SU-DHL-6 (cell line): ENCODE measurements around the gene CHSY1.
"Not testable (repeated sequence)": the region's sequence is repeated elsewhere in the genome, so short reads cannot be mapped to it uniquely, and the experiment has no call there.

Experiments used
- H2AFZ ChIP-seq: fragments of 200-600 bp; sonication (generic); 2 replicates; pipeline ENCODE4 v1.6.1; 2014; ENCODE audit warnings: low read depth, mild to moderate bottlenecking, moderate library complexity, mixed read lengths, antibody characterized with exemption, low read length; ENCODE audit not compliant: severe bottlenecking
- H3F3A ChIP-seq: fragments of 200-600 bp; shearing (Covaris generic); 2 replicates; pipeline ENCODE4 v1.6.0; 2016; ENCODE audit warnings: antibody characterized with exemption, mild to moderate bottlenecking; ENCODE audit not compliant: insufficient read depth
- H3K27ac ChIP-seq: fragments of 200-600 bp; sonication (generic); 2 replicates; pipeline ENCODE4 v1.5.1; 2016; ENCODE audit warnings: low read depth, mild to moderate bottlenecking, low read length, moderate library complexity, mixed read lengths
- H3K27me3 ChIP-seq: fragments of 200-600 bp; sonication (generic), shearing (Covaris generic); 2 replicates; pipeline ENCODE4 v1.6.0; 2014; ENCODE audit warnings: mild to moderate bottlenecking, low read length
- H3K36me3 ChIP-seq: fragments of 200-600 bp; sonication (generic); 2 replicates; pipeline ENCODE4 v1.6.1; 2014; ENCODE audit warnings: mild to moderate bottlenecking, low read length, mixed read lengths
- H3K4me2 ChIP-seq: fragments of 300-600, 200-600 bp; shearing (Covaris generic), sonication (generic); 2 replicates; pipeline ENCODE4 v1.6.0; 2014; ENCODE audit warnings: low read length, low read depth, mild to moderate bottlenecking; ENCODE audit not compliant: poor library complexity, severe bottlenecking
- H3K4me3 ChIP-seq: fragments of 200-600 bp; sonication (generic); 2 replicates; pipeline ENCODE4 v1.5.1; 2014; ENCODE audit warnings: antibody characterized with exemption, low read length, mild to moderate bottlenecking, mixed read lengths; ENCODE audit not compliant: insufficient read depth, poor library complexity, severe bottlenecking
- H3K79me2 ChIP-seq: fragments of 200-600 bp; sonication (generic); 2 replicates; pipeline ENCODE4 v1.6.1; 2014; ENCODE audit warnings: mild to moderate bottlenecking, low read length, moderate library complexity; ENCODE audit not compliant: insufficient read depth
- H3K9ac ChIP-seq: fragments of 200-600 bp; sonication (generic); 2 replicates; pipeline ENCODE4 v1.7.0; 2014; ENCODE audit warnings: mild to moderate bottlenecking, low read length
- H3K9me2 ChIP-seq: fragments of 200-600 bp; sonication (generic); replicated peaks from 2 replicates; pipeline ENCODE4 v1.6.1; 2014; ENCODE audit warnings: low read length; ENCODE audit not compliant: insufficient read depth
- H3K9me3 ChIP-seq: fragments of 200-600 bp; sonication (generic); 2 replicates; pipeline ENCODE4 v1.6.1; 2014; ENCODE audit warnings: low read length, mixed read lengths; ENCODE audit not compliant: insufficient read depth
- H4K20me1 ChIP-seq: fragments of 200-600 bp; sonication (generic); 2 replicates; pipeline ENCODE4 v1.6.1; 2014; ENCODE audit warnings: low read depth, mild to moderate bottlenecking, antibody characterized with exemption, low read length, moderate library complexity, mixed read lengths
- CTCF ChIP-seq: fragments of 200-600 bp; sonication (generic); IDR thresholded peaks from one replicate; pipeline ENCODE4 v1.5.1; 2017; ENCODE audit warnings: antibody characterized with exemption, mild to moderate bottlenecking, low read length, moderate library complexity; ENCODE audit not compliant: insufficient read depth, poor library complexity, severe bottlenecking
- EZH2phosphoT487 ChIP-seq: fragments of 200-600 bp; sonication (generic), shearing (Covaris generic); conservative IDR thresholded peaks from 2 replicates; pipeline ENCODE4 v1.6.1; 2018; ENCODE audit warnings: mild to moderate bottlenecking, antibody characterized with exemption, low read length, moderate library complexity, mixed read lengths

CHSY1 gene

DNA sequence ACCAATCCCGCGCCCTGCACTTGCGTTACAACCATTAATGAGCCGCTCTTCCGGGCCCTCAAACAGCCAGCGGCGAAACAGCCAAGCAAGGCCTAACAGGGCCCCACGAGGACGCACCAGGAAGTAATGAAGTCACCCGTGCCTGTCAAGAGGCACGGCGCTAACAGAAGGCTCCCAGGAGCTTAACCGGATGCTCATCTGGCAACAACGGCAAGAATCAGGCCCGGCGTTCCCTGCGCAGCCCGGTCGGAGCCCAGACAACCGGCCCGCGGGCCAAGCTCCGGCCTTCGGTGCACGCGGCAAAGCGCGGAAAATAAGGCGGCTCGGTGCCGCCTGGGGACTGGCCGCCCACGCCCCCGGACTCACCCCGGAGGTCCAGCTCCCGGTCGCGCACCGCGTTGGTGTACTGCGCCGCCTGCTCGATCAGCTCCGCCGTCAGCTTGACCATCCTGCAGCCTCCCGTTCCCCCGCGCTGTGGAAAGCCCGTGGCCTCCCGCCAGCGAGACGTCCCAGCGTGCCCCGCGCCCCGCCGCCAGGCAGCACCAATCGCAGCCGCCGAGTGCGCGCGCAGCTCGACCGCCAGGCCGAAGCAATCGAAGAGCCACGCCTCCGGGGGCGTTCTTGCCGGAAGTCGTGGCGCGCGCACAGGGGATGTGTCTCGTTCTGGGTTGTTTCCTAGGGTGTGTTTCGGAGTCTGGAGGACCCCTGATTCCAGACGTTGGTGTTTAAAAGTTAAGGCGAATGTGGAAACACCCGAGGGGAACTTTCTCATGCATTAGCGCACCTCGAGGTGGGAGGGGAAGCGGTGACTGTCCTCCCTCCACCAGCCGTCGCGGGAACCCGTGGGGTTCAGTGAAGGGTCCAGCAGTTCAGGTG, 43.1 kb upstream of the CHSY1 start, which contains the start of gene SNRPA1:
Gene SNRPA1 (minus strand): TSS at position 518 of the 876 bp plus-strand sequence. CDS start 70 bp downstream, at position 448.
- TF ChIP-seq EZH2phosphoT487: no peak
- no peak for TF ChIP-seq CTCF
- Histone ChIP-seq H3K9me2 (no peaks in the 10 kb centered on the region), H3K36me3 (peaks cover 18% of the 10 kb centered on the region), H3K79me2 (peaks cover 51% of the 10 kb centered on the region), H4K20me1 (peaks cover 24% of the 10 kb centered on the region), H3K4me3 (peak within 1 kb of the TSS; percentile 90), H3K9me3 (peaks cover 7% of the 10 kb centered on the region; the same call in 1 of the 2 replicates), H3K4me2 (peak within 1 kb of the TSS; percentile 97), H2AFZ (peak within 1 kb of the TSS; percentile 89), H3F3A (peaks cover 29% of the 10 kb centered on the region), H3K27ac (peak within 1 kb of the TSS; percentile 82), H3K27me3 (no peaks in the 10 kb centered on the region), H3K9ac (peak within 1 kb of the TSS; percentile 89)

GRCh38 chr15:101293122-101293521, 41.3 kb upstream of the CHSY1 start:
- H2AFZ ChIP-seq: no peak overlapping the region
- H3K9ac ChIP-seq: peak overlapping the region; percentile 89
- H3K79me2 ChIP-seq: peaks cover 69% of the 10 kb centered on the region
- TF ChIP-seq CTCF: no peak
- TF ChIP-seq EZH2phosphoT487: no peak
- peaks cover 31% of the 10 kb centered on the region for H3F3A ChIP-seq
- peaks cover 30% of the 10 kb centered on the region for H3K36me3 ChIP-seq
- peaks cover 7% of the 10 kb centered on the region; the same call in 1 of the 2 replicates for H3K9me3 ChIP-seq
- H3K27ac ChIP-seq: peak overlapping the region; percentile 6; the same call in 1 of the 2 replicates
- H4K20me1 ChIP-seq: peaks cover 28% of the 10 kb centered on the region
- peak overlapping the region; percentile 97 for H3K4me2 ChIP-seq
- no peaks in the 10 kb centered on the region for H3K27me3 ChIP-seq
- H3K4me3 ChIP-seq: peak overlapping the region; percentile 90
- H3K9me2 ChIP-seq: no peaks in the 10 kb centered on the region

- Histone ChIP-seq H4K20me1 (peaks cover 39% of the 10 kb centered on the region), H3K36me3 (peaks cover 64% of the 10 kb centered on the region)
Measured at GRCh38 chr15:101288905-101289513, 37.2 kb upstream of the CHSY1 start.

DNA sequence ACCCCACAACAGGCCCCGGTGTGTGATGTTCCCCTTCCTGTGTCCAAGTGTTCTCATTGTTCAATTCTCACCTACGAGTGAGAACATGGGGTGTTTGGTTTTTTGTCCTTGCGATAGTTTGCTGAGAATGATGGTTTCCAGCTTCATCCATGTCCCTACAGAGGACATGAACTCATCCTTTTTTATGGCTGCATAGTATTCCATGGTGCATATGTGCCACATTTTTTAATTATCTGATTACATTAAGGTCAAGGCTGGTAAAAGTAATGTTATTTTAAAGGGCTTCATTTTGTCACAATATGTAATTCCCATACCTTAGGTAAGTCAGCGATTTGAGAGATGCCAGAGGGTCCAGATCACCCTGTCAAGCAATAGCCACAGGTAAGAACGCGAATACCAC, 35.5 kb upstream of the CHSY1 start:
- H3K27me3 ChIP-seq, H3K4me2 ChIP-seq, H3K4me3 ChIP-seq, H2AFZ ChIP-seq, H3K9me3 ChIP-seq, H3K9ac ChIP-seq, H3K9me2 ChIP-seq, H3K27ac ChIP-seq: not testable (repeated sequence)
- Histone ChIP-seq H3K79me2 (peaks cover 54% of the 10 kb centered on the region), H3K36me3 (peaks cover 68% of the 10 kb centered on the region), H3F3A (peaks cover 27% of the 10 kb centered on the region), H4K20me1 (peaks cover 27% of the 10 kb centered on the region)

More at GRCh38 chr15:101288905-101289513, 37.2 kb upstream of the CHSY1 start:
- TF ChIP-seq CTCF (peak; percentile 65), EZH2phosphoT487 (no peak)
- Histone ChIP-seq H3K79me2 (peaks cover 71% of the 10 kb centered on the region), H2AFZ (no peak overlapping the region), H3K9me2 (no peaks in the 10 kb centered on the region), H3K9ac (no peak overlapping the region), H3K9me3 (no peaks in the 10 kb centered on the region), H3K27me3 (no peaks in the 10 kb centered on the region), H3K27ac (no peak overlapping the region), H3F3A (peaks cover 25% of the 10 kb centered on the region), H3K4me3 (no peak overlapping the region), H3K4me2 (no peak overlapping the region)
